Sigmoid colon (tissue), 7 donors: ENCODE measurements around the gene PDE4D. TPM values are rescaled to one million over a fixed set of nuclear protein-coding genes. Genes with fewer than 3 reads are reported as not detected.
A peak's percentile ranks its signal among the peaks of the same experiment; 100 is the strongest.

Experiments used
- DNase-seq: peaks from one replicate; pipeline ENCODE4 v3.0.0-alpha.2; 2019
- H3K27ac ChIP-seq, 4 donors: fragments of 200-600 bp; sonication (generic); one replicate each; pipeline ENCODE4 v1.5.1; 2016 to 2019; ENCODE audit warnings: mild to moderate bottlenecking in 1 of 4
- H3K27me3 ChIP-seq, 3 donors: fragments of 200-600 bp; sonication (generic); one replicate each; pipeline ENCODE4 v1.5.1; 2019; ENCODE audit warnings: mild to moderate bottlenecking in 1 of 3
- H3K36me3 ChIP-seq, 4 donors: fragments of 200-600 bp; sonication (generic); one replicate each; pipeline ENCODE4 v1.5.1; 2016 to 2019
- H3K4me1 ChIP-seq, 4 donors: fragments of 200-600 bp; sonication (generic); one replicate each; pipeline ENCODE4 v1.5.1; 2017 to 2019
- H3K4me3 ChIP-seq, 4 donors: fragments of 200-600 bp; sonication (generic); one replicate each; pipeline ENCODE4 v1.5.1; 2017 to 2019; ENCODE audit warnings: mild to moderate bottlenecking in 2 of 4, moderate library complexity in 1 of 4
- H3K9me3 ChIP-seq, 4 donors: fragments of 200-600 bp in 3 of 4; sonication (generic) in 3 of 4; one replicate each; pipeline versions ENCODE4 v1.5.1 to v1.6.1; 2013 to 2019
- EP300 ChIP-seq, 4 donors: sonication (generic); formaldehyde crosslinking; IDR thresholded peaks; one replicate each; pipeline ENCODE4 v1.6.1; 2017; ENCODE audit warnings: antibody characterized with exemption in 4 of 4
- POLR2A ChIP-seq, 2 donors: fragments of 450-650 bp; IDR thresholded peaks; one replicate each; pipeline ENCODE4 v1.6.1; 2016; ENCODE audit warnings: antibody characterized with exemption in 2 of 2, mild to moderate bottlenecking in 2 of 2, moderate library complexity in 2 of 2
- POLR2AphosphoS5 ChIP-seq, 4 donors: sonication (generic); formaldehyde crosslinking; IDR thresholded peaks; one replicate each; pipeline ENCODE4 v1.6.1; 2017; ENCODE audit warnings: antibody characterized with exemption in 4 of 4
- WGBS, 2 donors: extraction: QIAGEN DNeasy Blood & Tissue Kit; methylation state at CpG; one replicate each; pipeline ENCODE4 v1.1.7; 2013; 5-methylcytosine and 5-hydroxymethylcytosine counted together
- intact Hi-C: fragments of 100-400 bp; cut with DNase I; formaldehyde crosslinking; loops from one replicate; pipeline ENCODE4 v1.15.1; 2023
- polyA plus RNA-seq, 3 donors: library from polyadenylated mRNA; stranded (reverse); fragments of 200-250 nt; gene quantifications; one replicate each; pipeline ENCODE4 v1.2.3, GENCODE V29; 2013
- total RNA-seq, 4 donors: library from RNA; depleted of rRNA; stranded (reverse); fragments of >200 nt; gene quantifications; one replicate each; pipeline ENCODE4 v1.1.0, GENCODE V29; 2016
- TF ChIP-seq, protein P1 (sequence below), 4 experiments: fragments of 450-650 bp in 3 of 4; fragments of 200-600 bp in 1 of 4; IDR thresholded peaks; one replicate each; pipeline ENCODE4 v1.5.1; 2016 to 2019; ENCODE audit warnings: antibody characterized with exemption in 4 of 4, mild to moderate bottlenecking in 3 of 4, moderate library complexity in 2 of 4
- donor health status: healthy with polysubstance abuse.
- donor health status: Bipolar disorder and iron deficiency.
- donor health status: healthy.

PDE4D gene
- total and polyA plus RNA-seq, 7 donors = 6.0 to 289 (median 169) TPM

- H3K4me3 ChIP-seq = no peak overlapping the region
- TF ChIP-seq EP300 (IDR thresholded peaks at IDR 0.05) (no peak), POLR2AphosphoS5 (IDR thresholded peaks at IDR 0.05) (no peak), POLR2A (IDR thresholded peaks at IDR 0.05) (no peak)
- TF ChIP-seq, protein P1, sequence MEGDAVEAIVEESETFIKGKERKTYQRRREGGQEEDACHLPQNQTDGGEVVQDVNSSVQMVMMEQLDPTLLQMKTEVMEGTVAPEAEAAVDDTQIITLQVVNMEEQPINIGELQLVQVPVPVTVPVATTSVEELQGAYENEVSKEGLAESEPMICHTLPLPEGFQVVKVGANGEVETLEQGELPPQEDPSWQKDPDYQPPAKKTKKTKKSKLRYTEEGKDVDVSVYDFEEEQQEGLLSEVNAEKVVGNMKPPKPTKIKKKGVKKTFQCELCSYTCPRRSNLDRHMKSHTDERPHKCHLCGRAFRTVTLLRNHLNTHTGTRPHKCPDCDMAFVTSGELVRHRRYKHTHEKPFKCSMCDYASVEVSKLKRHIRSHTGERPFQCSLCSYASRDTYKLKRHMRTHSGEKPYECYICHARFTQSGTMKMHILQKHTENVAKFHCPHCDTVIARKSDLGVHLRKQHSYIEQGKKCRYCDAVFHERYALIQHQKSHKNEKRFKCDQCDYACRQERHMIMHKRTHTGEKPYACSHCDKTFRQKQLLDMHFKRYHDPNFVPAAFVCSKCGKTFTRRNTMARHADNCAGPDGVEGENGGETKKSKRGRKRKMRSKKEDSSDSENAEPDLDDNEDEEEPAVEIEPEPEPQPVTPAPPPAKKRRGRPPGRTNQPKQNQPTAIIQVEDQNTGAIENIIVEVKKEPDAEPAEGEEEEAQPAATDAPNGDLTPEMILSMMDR (IDR thresholded peaks at IDR 0.05) = no peak
- H3K27me3 ChIP-seq = no peaks in the 10 kb centered on the region
- no peak for DNase-seq
- H3K36me3 ChIP-seq = no peaks in the 10 kb centered on the region
- H3K9me3 ChIP-seq = no peaks in the 10 kb centered on the region
- H3K4me1 ChIP-seq = peaks cover 0 to 61% (median 47%) of the 10 kb centered on the region in 4 donors
- H3K27ac ChIP-seq = peak overlapping the region in 3 of 4 donors; percentile 45 to 89 (median 58)
- intact Hi-C loops = no loop called here
These were observed 571.5 kb downstream of the PDE4D start for GRCh38 chr5:59322058-59322457.

- H3K4me3 ChIP-seq = no peak overlapping the region
- peak overlapping the region in 3 of 4 donors; percentile 45 to 89 (median 58) for H3K27ac ChIP-seq
- H3K27me3 ChIP-seq = no peaks in the 10 kb centered on the region
- TF ChIP-seq EP300 (IDR thresholded peaks at IDR 0.05) (no peak), POLR2AphosphoS5 (IDR thresholded peaks at IDR 0.05) (no peak), POLR2A (IDR thresholded peaks at IDR 0.05) (no peak)
- TF ChIP-seq, protein P1 (IDR thresholded peaks at IDR 0.05) = no peak
- intact Hi-C loops = no loop called here
- peaks cover 0 to 65% (median 51%) of the 10 kb centered on the region in 4 donors for H3K4me1 ChIP-seq
- 32 to 77% methylated on average over 3 of the region's 3 CpGs for WGBS, 2 donors
- H3K9me3 ChIP-seq = no peaks in the 10 kb centered on the region
- no peaks in the 10 kb centered on the region for H3K36me3 ChIP-seq
- no peak for DNase-seq
These were observed 571.9 kb downstream of the PDE4D start for GRCh38 chr5:59321642-59322041.

GRCh38 chr5:59320420-59320819, 573.1 kb downstream of the PDE4D start:
- WGBS, 2 donors = 95 to 96% methylated on average over 2 of the region's 2 CpGs

GRCh38 chr5:59319250-59319649, 574.3 kb downstream of the PDE4D start:
- Histone ChIP-seq H3K27ac (peak overlapping the region in 3 of 4 donors; percentile 73 to 89 (median 88)), H3K9me3 (no peaks in the 10 kb centered on the region), H3K27me3 (no peaks in the 10 kb centered on the region), H3K4me1 (peaks cover 0 to 77% (median 60%) of the 10 kb centered on the region in 4 donors), H3K36me3 (no peaks in the 10 kb centered on the region), H3K4me3 (no peak overlapping the region)
- TF ChIP-seq POLR2A (IDR thresholded peaks at IDR 0.05) (no peak), EP300 (IDR thresholded peaks at IDR 0.05) (no peak), POLR2AphosphoS5 (IDR thresholded peaks at IDR 0.05) (no peak)
- TF ChIP-seq, protein P1 (IDR thresholded peaks at IDR 0.05) = no peak
- intact Hi-C loops = loop anchor here (5.0 kb wide), 1 partner anchor 42 kb away; no protein-coding TSS in a partner anchor
- no peak for DNase-seq

More at GRCh38 chr5:59320420-59320819, 573.1 kb downstream of the PDE4D start:
- H3K27ac ChIP-seq = peak overlapping the region in 3 of 4 donors; percentile 73 to 89 (median 88)
- no peak overlapping the region for H3K4me3 ChIP-seq
- DNase-seq = no peak
- intact Hi-C loops = no loop called here
- H3K36me3 ChIP-seq = no peaks in the 10 kb centered on the region
- H3K27me3 ChIP-seq = no peaks in the 10 kb centered on the region
- TF ChIP-seq POLR2AphosphoS5 (IDR thresholded peaks at IDR 0.05) = no peak
- TF ChIP-seq POLR2A (IDR thresholded peaks at IDR 0.05) = no peak
- TF ChIP-seq EP300 (IDR thresholded peaks at IDR 0.05) = no peak
- TF ChIP-seq, protein P1 (IDR thresholded peaks at IDR 0.05) = no peak
- H3K4me1 ChIP-seq = peaks cover 0 to 71% (median 57%) of the 10 kb centered on the region in 4 donors
- H3K9me3 ChIP-seq = no peaks in the 10 kb centered on the region

GRCh38 chr5:59317774-59318205, 575.7 kb downstream of the PDE4D start:
- TF ChIP-seq POLR2AphosphoS5 (IDR thresholded peaks at IDR 0.05) = no peak
- no peak for TF ChIP-seq POLR2A (IDR thresholded peaks at IDR 0.05)
- TF ChIP-seq, protein P1 (IDR thresholded peaks at IDR 0.05) = no peak
- TF ChIP-seq EP300 (IDR thresholded peaks at IDR 0.05) = no peak
- peak overlapping the region; percentile 61 to 89 (median 80) for H3K27ac ChIP-seq
- WGBS, 2 donors = 9 to 45% methylated on average over 4 of the region's 4 CpGs
- DNase-seq = no peak
- no peaks in the 10 kb centered on the region for H3K9me3 ChIP-seq
- intact Hi-C loops = loop anchor here (5.0 kb wide), 1 partner anchor 40 kb away; no protein-coding TSS in a partner anchor
- H3K4me3 ChIP-seq = no peak overlapping the region
- peaks cover 0 to 83% (median 67%) of the 10 kb centered on the region in 4 donors for H3K4me1 ChIP-seq
- no peaks in the 10 kb centered on the region for H3K36me3 ChIP-seq
- no peaks in the 10 kb centered on the region for H3K27me3 ChIP-seq
